GM12878 (cell line): ENCODE results near the gene AXDND1. TPM values are rescaled to one million over a fixed set of nuclear protein-coding genes. Genes with fewer than 3 reads are reported as not detected.

Source experiments
- ATAC-seq: fragments of 200-7000 bp; cut with Tn5 transposase; 3 replicates; pipeline ENCODE4 v1.9.1; 2020; ENCODE audit warnings: mild to moderate bottlenecking, moderate library complexity
- BruUV-seq: library from RNA; stranded (reverse); fragments of 400-500 nt; replicated peaks from 2 replicates; lab custom pipeline; 2021; lab: Mats Ljungman, UMichigan
- CTCF ChIA-PET: fragments of 300-600 bp; sonication (Branson Sonifier 250); formaldehyde crosslinking; extraction: SDS; loops from one replicate; lab custom pipeline; 2021; ENCODE audit warnings: inconsistent platforms; lab: Yijun Ruan, JAX
- POLR2A ChIA-PET: fragments of 350-600 bp; formaldehyde crosslinking; extraction: SDS; loops from one replicate; lab custom pipeline; 2021; ENCODE audit warnings: inconsistent platforms; lab: Charles Lee
- RAD21 ChIA-PET: fragments of 300-600 bp; sonication (Branson Sonifier 250); formaldehyde crosslinking; loops from one replicate; lab custom pipeline; 2023; ENCODE audit warnings: antibody characterized with exemption; ENCODE audit not compliant: unreplicated experiment; lab: Charles Lee
- SMC1A ChIA-PET: fragments of 300-600 bp; sonication (Branson Sonifier 250); formaldehyde crosslinking; loops from one replicate; lab custom pipeline; 2023; ENCODE audit not compliant: unreplicated experiment, uncharacterized antibody; lab: Charles Lee
- DNase-seq: peaks from one replicate; pipeline ENCODE4 v3.0.0-alpha.2; 2011; ENCODE audit warnings: low read depth, low spot score
- FAIRE-seq: peaks from 3 replicates; lab custom pipeline; 2011; peaks lifted over from hg19 to GRCh38; lab: Jason Lieb, UNC
- H2AFZ ChIP-seq: 2 replicates; pipeline ENCODE4 v1.6.0; 2011; ENCODE audit warnings: low read depth, low read length, control low read depth; ENCODE audit not compliant: control insufficient read depth
- H3K27ac ChIP-seq: 2 replicates; pipeline ENCODE4 v1.5.1; 2011; ENCODE audit warnings: control low read depth; ENCODE audit not compliant: control insufficient read depth, insufficient read depth
- H3K27me3 ChIP-seq, 2 experiments: replicated peaks in 1 of 2; 2 replicates each; pipeline versions ENCODE4 v1.6.0 to v1.6.1; 2011; ENCODE audit warnings: low read length in 1 of 2; ENCODE audit not compliant: control insufficient read depth in 2 of 2, insufficient read depth in 2 of 2
- H3K36me3 ChIP-seq, 2 experiments: 2 replicates each; pipeline ENCODE4 v1.5.1; 2011; ENCODE audit warnings: low read length in 1 of 2; ENCODE audit not compliant: control insufficient read depth in 2 of 2, insufficient read depth in 2 of 2
- H3K4me1 ChIP-seq: 2 replicates; pipeline ENCODE4 v1.6.1; 2011; ENCODE audit warnings: mild to moderate bottlenecking, low read length, moderate library complexity, mixed read lengths; ENCODE audit not compliant: control insufficient read depth, insufficient read depth
- H3K4me2 ChIP-seq: 2 replicates; pipeline ENCODE4 v1.6.0; 2011; ENCODE audit warnings: control low read depth; ENCODE audit not compliant: control insufficient read depth, insufficient read depth
- H3K4me3 ChIP-seq: fragments of 200-600 bp; sonication (generic); 2 replicates; pipeline ENCODE4 v1.5.1; 2016
- H3K79me2 ChIP-seq: 2 replicates; pipeline ENCODE4 v1.6.0; 2011; ENCODE audit warnings: low read length; ENCODE audit not compliant: control insufficient read depth, insufficient read depth
- H3K9ac ChIP-seq: 2 replicates; pipeline ENCODE4 v1.8.0; 2011; ENCODE audit warnings: low read length, control low read depth, mixed read lengths; ENCODE audit not compliant: control insufficient read depth, insufficient read depth
- H3K9me3 ChIP-seq: replicated peaks from 3 replicates; pipeline ENCODE4 v1.5.1; 2011; ENCODE audit warnings: mild to moderate bottlenecking, low read length; ENCODE audit not compliant: control insufficient read depth, insufficient read depth
- H4K20me1 ChIP-seq: 2 replicates; pipeline ENCODE4 v1.6.0; 2011; ENCODE audit not compliant: control insufficient read depth, insufficient read depth
- BCLAF1 ChIP-seq: fragments of 450-650 bp; IDR thresholded peaks from 2 replicates; pipeline ENCODE4 v1.6.1; 2017; ENCODE audit warnings: antibody characterized with exemption, mild to moderate bottlenecking, moderate library complexity
- BMI1 ChIP-seq: fragments of 450-650 bp; IDR thresholded peaks from 2 replicates; pipeline ENCODE4 v1.6.1; 2016; ENCODE audit warnings: mild to moderate bottlenecking, moderate library complexity, borderline replicate concordance
- CHD2 ChIP-seq: IDR thresholded peaks from 2 replicates; pipeline ENCODE4 v1.6.1; 2011; ENCODE audit warnings: low read depth, low read length, improper control_type of control experiment, borderline replicate concordance
- CTCF ChIP-seq, 3 experiments: IDR thresholded peaks in 2 of 3; conservative IDR thresholded peaks in 1 of 3; 2 replicates each; pipeline ENCODE4 v1.5.1; 2011; ENCODE audit warnings: low read depth in 3 of 3, low read length in 3 of 3, mild to moderate bottlenecking in 3 of 3, control low read depth in 2 of 3, moderate library complexity in 2 of 3, inconsistent platforms in 1 of 3, mixed read lengths in 1 of 3; ENCODE audit not compliant: control insufficient read depth in 2 of 3, insufficient read depth in 1 of 3; ENCODE audit errors: extremely low read depth in 1 of 3
- CUX1 ChIP-seq: IDR thresholded peaks from 2 replicates; pipeline ENCODE4 v1.6.1; 2012; ENCODE audit warnings: improper control_type of control experiment, low read depth, low read length; ENCODE audit not compliant: insufficient replicate concordance
- KDM1A ChIP-seq: fragments of 200-600 bp; sonication (generic); IDR thresholded peaks from 2 replicates; pipeline ENCODE4 v1.6.1; 2016; ENCODE audit warnings: borderline replicate concordance
- RAD51 ChIP-seq: fragments of 450-650 bp; IDR thresholded peaks from 2 replicates; pipeline ENCODE4 v1.6.1; 2016; ENCODE audit warnings: moderate library complexity, mild to moderate bottlenecking, inconsistent platforms
- RUNX3 ChIP-seq: IDR thresholded peaks from 2 replicates; pipeline ENCODE4 v1.6.1; 2012; ENCODE audit warnings: low read length, inconsistent platforms
- SUZ12 ChIP-seq: fragments of 200-600 bp; sonication (generic); IDR thresholded peaks from one replicate; pipeline ENCODE4 v1.6.1; 2018; ENCODE audit warnings: antibody characterized with exemption, mild to moderate bottlenecking; ENCODE audit not compliant: unreplicated experiment
- WGBS: methylation state at CpG from one replicate; pipeline ENCODE4 v1.1.6; 2016; ENCODE audit warnings: low lambda C conversion rate; ENCODE audit not compliant: insufficient replicate concordance, insufficient coverage; ENCODE audit errors: missing lambda C conversion rate; 5-methylcytosine and 5-hydroxymethylcytosine counted together
- in situ Hi-C: fragments of 300-500 bp; cut with MboI; formaldehyde crosslinking; loops from 9 replicates; pipeline ENCODE4 v1.14.3; 2018; ENCODE audit warnings: mixed read lengths
- intact Hi-C: fragments of 100-400 bp; cut with micrococcal nuclease; formaldehyde crosslinking; loops from one replicate; pipeline ENCODE4 v1.14.2; 2022; ENCODE audit not compliant: unreplicated experiment
- polyA plus RNA-seq, 11 experiments: library from polyadenylated mRNA; depleted of rRNA in 4 of 11; unstranded in 6 of 11; stranded (reverse) in 5 of 11; fragments of >200 nt; fragmentation: Nextera tagmentation in 4 of 11; fragmentation: Illumina TruSeq in 1 of 11; extraction: Ambion mirVana in 4 of 11; extraction: Trizol in 1 of 11; gene quantifications; 1 replicate in 1 of 11; 2 replicates in 10 of 11; pipeline versions ENCODE4 v1.2.1 to v1.2.3, GENCODE V29; 2011 to 2016; ENCODE audit warnings: inconsistent platforms in 2 of 11, missing spikeins in 2 of 11, low read depth in 1 of 11
- total RNA-seq, 4 experiments: library from RNA; depleted of rRNA in 3 of 4; stranded (reverse); fragments of >200 nt in 3 of 4; fragmentation: Illumina TruSeq in 1 of 4; extraction: Trizol in 1 of 4; gene quantifications; 2 replicates each; pipeline versions ENCODE4 v1.2.1 to v1.2.3, GENCODE V29; 2013 to 2021

The AXDND1 gene
- total and polyA plus RNA-seq, 10 of the 15 experiments (the other 5 are each of a cell fraction or from before 2014, with no cell fraction given), result 0.12 to 0.84 (median 0.42) TPM

GRCh38 chr1:179490611-179491010 lies 124.8 kb downstream of the AXDND1 start (continued):
- TF ChIP-seq BCLAF1 (no peak), SUZ12 (no peak), CHD2 (no peak)

GRCh38 chr1:179493323-179493722 lies 127.6 kb downstream of the AXDND1 start:
- no peak overlapping the region for H3K4me2 ChIP-seq
- TF ChIP-seq CTCF (IDR thresholded peaks at IDR 0.05 in 2 of 3, conservative IDR thresholded peaks at IDR 0.05 in 1 of 3; ENCODE audit: control insufficient read depth in 2 of 3, extremely low read depth in 1 of 3, insufficient read depth in 1 of 3, low read depth in 3 of 3, low read length in 3 of 3) (no peak), CUX1 (no peak), RAD51 (no peak), KDM1A (no peak), BMI1 (no peak), RUNX3 (no peak), BCLAF1 (no peak)

More at GRCh38 chr1:179493323-179493722, 127.6 kb downstream of the AXDND1 start:
- no peak for DNase-seq
- BruUV-seq, result no TSS peak
- Histone ChIP-seq H3K9ac (no peak overlapping the region), H3K4me1 (no peaks in the 10 kb centered on the region), H3K27ac (no peak overlapping the region), H3K36me3 (no peaks in the 10 kb centered on the region), H3K9me3 (no peaks in the 10 kb centered on the region), H2AFZ (no peak overlapping the region), H4K20me1 (no peaks in the 10 kb centered on the region), H3K4me3 (no peak overlapping the region), H3K79me2 (no peaks in the 10 kb centered on the region), H3K27me3 (no peaks in the 10 kb centered on the region)
- WGBS, result 0% methylated on average over 2 of the region's 2 CpGs
- ChIA-PET SMC1A (no interaction called here), CTCF (no interaction called here), RAD21 (no interaction called here), POLR2A (no interaction called here)
- FAIRE-seq, result no peak
- no peak for ATAC-seq
- intact Hi-C loops, result no loop called here
- in situ Hi-C loops, result no loop called here
